Peyer's patch (tissue), 4 donors: ENCODE data around the gene RNU11.

Experiments used
- POLR2A ChIP-seq, 2 donors: fragments of 450-650 bp; IDR thresholded peaks; one replicate each; pipeline ENCODE4 v1.5.1; 2017; ENCODE audit warnings: antibody characterized with exemption in 2 of 2, mild to moderate bottlenecking in 2 of 2, moderate library complexity in 2 of 2
- TF ChIP-seq, protein P1 (sequence below), 6 experiments: fragments of 450-650 bp in 4 of 6; fragments of 200-600 bp in 2 of 6; sonication (generic) in 1 of 6; IDR thresholded peaks; one replicate each; pipeline ENCODE4 v1.5.1; 2017 to 2019; ENCODE audit warnings: antibody characterized with exemption in 6 of 6, mild to moderate bottlenecking in 3 of 6, moderate library complexity in 1 of 6

DNA sequence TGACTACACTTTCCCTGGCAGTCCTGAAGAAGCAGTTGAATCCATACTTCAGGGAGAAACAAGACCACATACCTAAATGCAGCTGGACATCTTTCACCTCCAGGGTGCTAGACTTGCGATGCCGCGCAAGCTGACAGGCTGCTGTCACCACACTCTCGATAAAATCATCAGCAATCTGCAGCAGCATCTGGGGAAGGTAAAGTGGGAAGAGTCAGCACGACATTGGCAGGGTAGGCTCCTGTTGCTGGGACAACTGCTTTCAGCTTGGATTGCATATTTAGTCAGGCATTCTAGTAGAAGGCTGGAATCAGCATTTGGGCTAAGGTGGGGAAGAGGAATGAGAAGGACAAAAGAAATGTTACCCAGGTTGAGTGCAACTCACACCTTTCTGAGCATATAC lies 35.2 kb upstream of the RNU11 start:
- TF ChIP-seq, protein P1, sequence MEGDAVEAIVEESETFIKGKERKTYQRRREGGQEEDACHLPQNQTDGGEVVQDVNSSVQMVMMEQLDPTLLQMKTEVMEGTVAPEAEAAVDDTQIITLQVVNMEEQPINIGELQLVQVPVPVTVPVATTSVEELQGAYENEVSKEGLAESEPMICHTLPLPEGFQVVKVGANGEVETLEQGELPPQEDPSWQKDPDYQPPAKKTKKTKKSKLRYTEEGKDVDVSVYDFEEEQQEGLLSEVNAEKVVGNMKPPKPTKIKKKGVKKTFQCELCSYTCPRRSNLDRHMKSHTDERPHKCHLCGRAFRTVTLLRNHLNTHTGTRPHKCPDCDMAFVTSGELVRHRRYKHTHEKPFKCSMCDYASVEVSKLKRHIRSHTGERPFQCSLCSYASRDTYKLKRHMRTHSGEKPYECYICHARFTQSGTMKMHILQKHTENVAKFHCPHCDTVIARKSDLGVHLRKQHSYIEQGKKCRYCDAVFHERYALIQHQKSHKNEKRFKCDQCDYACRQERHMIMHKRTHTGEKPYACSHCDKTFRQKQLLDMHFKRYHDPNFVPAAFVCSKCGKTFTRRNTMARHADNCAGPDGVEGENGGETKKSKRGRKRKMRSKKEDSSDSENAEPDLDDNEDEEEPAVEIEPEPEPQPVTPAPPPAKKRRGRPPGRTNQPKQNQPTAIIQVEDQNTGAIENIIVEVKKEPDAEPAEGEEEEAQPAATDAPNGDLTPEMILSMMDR (IDR thresholded peaks at IDR 0.05), result no peak
- no peak for TF ChIP-seq POLR2A (IDR thresholded peaks at IDR 0.05)
